Spleen (tissue), 11 donors: ENCODE results near the gene GIGYF1. TPM values are rescaled to one million over a fixed set of nuclear protein-coding genes. Genes with fewer than 3 reads are reported as not detected.
"Not testable (repeated sequence)": the region's sequence is repeated elsewhere in the genome, so short reads cannot be mapped to it uniquely, and the experiment has no call there.

Source experiments
- DNase-seq: peaks from one replicate; pipeline ENCODE4 v3.0.0-alpha.2; 2020
- H3K27ac ChIP-seq, 8 donors: fragments of 200-600 bp; sonication (generic) in 7 of 8; 1 replicate in 4 of 8; 2 replicates in 4 of 8; pipeline versions ENCODE4 v1.5.0 to v1.8.0; 2016 to 2021; ENCODE audit warnings: inconsistent platforms in 4 of 8, mild to moderate bottlenecking in 4 of 8, moderate library complexity in 1 of 8
- H3K27me3 ChIP-seq, 7 donors: fragments of 200-600 bp; sonication (generic) in 6 of 7; replicated peaks in 1 of 7; 1 replicate in 4 of 7; 2 replicates in 3 of 7; pipeline versions ENCODE4 v1.5.0 to v1.8.0; 2016 to 2021; ENCODE audit warnings: inconsistent platforms in 3 of 7, mild to moderate bottlenecking in 1 of 7
- H3K36me3 ChIP-seq, 6 donors: fragments of 200-600 bp; sonication (generic) in 5 of 6; 1 replicate in 4 of 6; 2 replicates in 2 of 6; pipeline versions ENCODE4 v1.5.0 to v1.8.0; 2016 to 2021; ENCODE audit warnings: inconsistent platforms in 2 of 6
- H3K4me1 ChIP-seq, 6 donors: fragments of 200-600 bp; sonication (generic) in 5 of 6; 1 replicate in 3 of 6; 2 replicates in 3 of 6; pipeline versions ENCODE4 v1.5.0 to v1.8.0; 2016 to 2021; ENCODE audit warnings: inconsistent platforms in 3 of 6
- H3K4me3 ChIP-seq, 8 donors: fragments of 200-600 bp; sonication (generic) in 7 of 8; 1 replicate in 4 of 8; 2 replicates in 4 of 8; pipeline versions ENCODE4 v1.5.0 to v1.8.0; 2016 to 2021; ENCODE audit warnings: inconsistent platforms in 4 of 8, mild to moderate bottlenecking in 4 of 8, moderate library complexity in 2 of 8
- H3K9me3 ChIP-seq, 8 donors: fragments of 200-600 bp; sonication (generic) in 7 of 8; 1 replicate in 4 of 8; 2 replicates in 4 of 8; pipeline versions ENCODE4 v1.5.0 to v1.8.0; 2016 to 2021; ENCODE audit warnings: inconsistent platforms in 4 of 8
- CTCF ChIP-seq, 11 experiments: fragments of 200-600 bp in 7 of 11; fragments of 450-650 bp in 4 of 11; sonication (generic) in 4 of 11; IDR thresholded peaks in 8 of 11; conservative IDR thresholded peaks in 3 of 11; 1 replicate in 7 of 11; 2 replicates in 4 of 11; pipeline versions ENCODE4 v1.4.0 to v1.8.0; 2016 to 2021; ENCODE audit warnings: antibody characterized with exemption in 11 of 11, inconsistent platforms in 4 of 11, mild to moderate bottlenecking in 1 of 11
- POLR2A ChIP-seq, 3 donors: fragments of 450-650 bp; IDR thresholded peaks; one replicate each; pipeline ENCODE4 v1.5.1; 2017; ENCODE audit warnings: antibody characterized with exemption in 3 of 3, mild to moderate bottlenecking in 1 of 3
- POLR2AphosphoS5 ChIP-seq, 3 donors: sonication (generic); formaldehyde crosslinking; IDR thresholded peaks; one replicate each; pipeline ENCODE4 v1.5.1; 2017; ENCODE audit warnings: antibody characterized with exemption in 3 of 3
- WGBS, 5 donors: extraction: QIAGEN DNeasy Blood & Tissue Kit in 3 of 5; methylation state at CpG; one replicate each; pipeline versions ENCODE4 v1.1.5 to v1.1.7; 2013 to 2018; 5-methylcytosine and 5-hydroxymethylcytosine counted together
- intact Hi-C: fragments of 100-400 bp; cut with DNase I; formaldehyde crosslinking; loops from one replicate; pipeline ENCODE4 v1.15.0; 2023; ENCODE audit warnings: low total_unique reads
- polyA plus RNA-seq, 3 donors: library from polyadenylated mRNA; stranded (reverse); fragments of 200-250 nt; gene quantifications; one replicate each; pipeline ENCODE4 v1.2.1, GENCODE V29; 2013
- total RNA-seq, 7 donors: library from RNA; depleted of rRNA in 3 of 7; stranded (reverse); fragments of >200 nt in 3 of 7; fragmentation: NEBNext Ultra II Directional in 4 of 7; extraction: Animal tissue kit (Norgen Biotek cat#: 25700) in 4 of 7; gene quantifications; one replicate each; pipeline versions ENCODE4 v1.1.0 to v1.2.1, GENCODE V29; 2016 to 2021
- donor health status: healthy with polysubstance abuse.
- donor health status: DM: no; HTN: no; CAD: no; lungs with moderate emphysema.
- donor health status: DM: no; HTN: no; CAD: no.
- donor health status: Bipolar disorder and iron deficiency.
- donor health status: healthy.
- donor health status: DM: no; HTN: no; CAD: no.
- donor health status: DM: yes; HTN: yes; CAD: no.

The GIGYF1 gene
- total and polyA plus RNA-seq, 10 donors: 15.4 to 102 (median 54.6) TPM

GRCh38 chr7:100720671-100721504 lies 26.8 kb upstream of the GIGYF1 start:
- Histone ChIP-seq H3K4me3 (peak overlapping the region in 1 of 8 donors; percentile 42), H3K27ac (no peak overlapping the region), H3K27me3 (peaks cover 0 to 82% (median 41%) of the 10 kb centered on the region in 7 donors), H3K4me1 (peaks cover 0 to 27% (median 16%) of the 10 kb centered on the region in 6 donors), H3K9me3 (peaks cover 0 to 17% (median 8%) of the 10 kb centered on the region in 8 donors), H3K36me3 (no peaks in the 10 kb centered on the region)
- no peak for DNase-seq
- intact Hi-C loops: no loop called here
- 3 to 15% (median 6%) methylated on average over 7 to 56 of the region's 56 CpGs for WGBS, 5 donors
- TF ChIP-seq POLR2AphosphoS5 (IDR thresholded peaks at IDR 0.05) (no peak), CTCF (IDR thresholded peaks at IDR 0.05 in 8 of 11, conservative IDR thresholded peaks at IDR 0.05 in 3 of 11) (no peak), POLR2A (IDR thresholded peaks at IDR 0.05) (no peak)

- intact Hi-C loops: no loop called here
- WGBS, 5 donors: 2 to 10% (median 3%) methylated on average over 5 to 21 of the region's 21 CpGs
- H3K4me3 ChIP-seq: peak within 1 kb of the TSS in 1 of 8 donors; percentile 42
These were observed 26.2 kb upstream of the GIGYF1 start, which contains the start of gene EPO for GRCh38 chr7:100720279-100720670. EPO (plus strand) TSS chr7:100720468; CDS start chr7:100720981, 513 bp downstream.

GRCh38 chr7:100719523-100720278 lies 25.7 kb upstream of the GIGYF1 start:
- no peaks in the 10 kb centered on the region for H3K36me3 ChIP-seq
- no peak for DNase-seq
- H3K4me3 ChIP-seq: no peak overlapping the region
- peaks cover 0 to 77% (median 41%) of the 10 kb centered on the region in 7 donors for H3K27me3 ChIP-seq
- 48 to 58% (median 51%) methylated on average over 6 to 8 of the region's 8 CpGs for WGBS, 5 donors
- peaks cover 0 to 17% (median 8%) of the 10 kb centered on the region in 8 donors for H3K9me3 ChIP-seq
- H3K27ac ChIP-seq: no peak overlapping the region
- intact Hi-C loops: no loop called here
- TF ChIP-seq POLR2A (IDR thresholded peaks at IDR 0.05): no peak
- no peak for TF ChIP-seq POLR2AphosphoS5 (IDR thresholded peaks at IDR 0.05)
- TF ChIP-seq CTCF (IDR thresholded peaks at IDR 0.05 in 8 of 11, conservative IDR thresholded peaks at IDR 0.05 in 3 of 11): no peak
- H3K4me1 ChIP-seq: peaks cover 0 to 17% (median 11%) of the 10 kb centered on the region in 6 donors

More at GRCh38 chr7:100720279-100720670, 26.2 kb upstream of the GIGYF1 start, which contains the start of gene EPO:
- Histone ChIP-seq H3K36me3 (no peaks in the 10 kb centered on the region), H3K9me3 (peaks cover 0 to 17% (median 8%) of the 10 kb centered on the region in 8 donors), H3K27ac (no peak within 1 kb of the TSS), H3K4me1 (peaks cover 0 to 21% (median 15%) of the 10 kb centered on the region in 6 donors), H3K27me3 (peaks cover 0 to 82% (median 41%) of the 10 kb centered on the region in 7 donors)
- no peak for TF ChIP-seq POLR2A (IDR thresholded peaks at IDR 0.05)
- TF ChIP-seq POLR2AphosphoS5 (IDR thresholded peaks at IDR 0.05): no peak
- DNase-seq: no peak

GRCh38 chr7:100717073-100717472 lies 23.0 kb upstream of the GIGYF1 start:
- WGBS, 5 donors: 88 to 98% (median 94%) methylated on average over 2 of the region's 2 CpGs
- intact Hi-C loops: not testable (repeated sequence)
- peaks cover 0 to 17% (median 11%) of the 10 kb centered on the region in 6 donors for H3K4me1 ChIP-seq

More at GRCh38 chr7:100717073-100717472, 23.0 kb upstream of the GIGYF1 start:
- H3K36me3 ChIP-seq, DNase-seq, H3K27ac ChIP-seq, H3K4me3 ChIP-seq: not testable (repeated sequence)
- Histone ChIP-seq H3K9me3 (peaks cover 0 to 17% (median 8%) of the 10 kb centered on the region in 8 donors), H3K27me3 (peaks cover 0 to 51% (median 26%) of the 10 kb centered on the region in 7 donors)
